ENCODE results near the gene IQGAP1.
"Not testable (repeated sequence)": the region's sequence is repeated elsewhere in the genome, so short reads cannot be mapped to it uniquely, and the experiment has no call there.

Gene IQGAP1

GRCh38 chr15:90387534-90388461 lies at the start of gene IQGAP1:
Gene IQGAP1 (plus strand): TSS chr15:90388242. CDS start chr15:90388342, 100 bp downstream.
- peak; percentile 98 for DNase-seq (ENCODE audit: low spot score)

GRCh38 chr15:90338532-90338931 lies 49.5 kb upstream of the IQGAP1 start:
- no peak for DNase-seq (ENCODE audit: low spot score)

- no peak for DNase-seq (ENCODE audit: low spot score)
Measured at GRCh38 chr15:90340345-90340744, 47.7 kb upstream of the IQGAP1 start.

- DNase-seq (ENCODE audit: low spot score), result peak; percentile 27
Measured at GRCh38 chr15:90343302-90343790, 44.7 kb upstream of the IQGAP1 start.

- DNase-seq (ENCODE audit: low spot score), result no peak
Measured at GRCh38 chr15:90344662-90345061, 43.4 kb upstream of the IQGAP1 start.

GRCh38 chr15:90345857-90346256 lies 42.2 kb upstream of the IQGAP1 start:
- DNase-seq (ENCODE audit: low spot score), result no peak

- DNase-seq (ENCODE audit: low spot score), result not testable (repeated sequence)
Measured at GRCh38 chr15:90347431-90348065, 40.5 kb upstream of the IQGAP1 start.

- no peak for DNase-seq (ENCODE audit: low spot score)
Measured at GRCh38 chr15:90348456-90348855, 39.6 kb upstream of the IQGAP1 start.

GRCh38 chr15:90349072-90349471 lies 39.0 kb upstream of the IQGAP1 start:
- no peak for DNase-seq (ENCODE audit: low spot score)

GRCh38 chr15:90349821-90350220 lies 38.2 kb upstream of the IQGAP1 start:
- no peak for DNase-seq (ENCODE audit: low spot score)

- no peak for DNase-seq (ENCODE audit: low spot score)
Measured at GRCh38 chr15:90351479-90352106, 36.4 kb upstream of the IQGAP1 start.

GRCh38 chr15:90352107-90352893 lies 35.7 kb upstream of the IQGAP1 start, which contains the start of gene ZNF774:
Gene ZNF774 (plus strand): TSS chr15:90352284. CDS start chr15:90354661, 2,377 bp downstream.
- peak; percentile 99 for DNase-seq (ENCODE audit: low spot score)

GRCh38 chr15:90354986-90355385 lies 33.1 kb upstream of the IQGAP1 start:
- DNase-seq (ENCODE audit: low spot score), result peak; percentile 42

GRCh38 chr15:90358124-90359033 lies 29.7 kb upstream of the IQGAP1 start:
- peak; percentile 32 for DNase-seq (ENCODE audit: low spot score)

GRCh38 chr15:90360746-90361145 lies 27.3 kb upstream of the IQGAP1 start:
- no peak for DNase-seq (ENCODE audit: low spot score)

GRCh38 chr15:90362936-90363212 lies 25.2 kb upstream of the IQGAP1 start:
- DNase-seq (ENCODE audit: low spot score), result peak; percentile 85

- peak; percentile 53 for DNase-seq (ENCODE audit: low spot score)
Measured at GRCh38 chr15:90364251-90364650, 23.8 kb upstream of the IQGAP1 start.

GRCh38 chr15:90365414-90366055 lies 22.5 kb upstream of the IQGAP1 start:
- no peak for DNase-seq (ENCODE audit: low spot score)

GRCh38 chr15:90367576-90367975 lies 20.5 kb upstream of the IQGAP1 start:
- peak; percentile 47 for DNase-seq (ENCODE audit: low spot score)

GRCh38 chr15:90375071-90375470 lies 13.0 kb upstream of the IQGAP1 start:
- DNase-seq (ENCODE audit: low spot score), result no peak
